ENCODE measurements around the gene ABCA9. TPM values are rescaled to one million over a fixed set of nuclear protein-coding genes. Genes with fewer than 3 reads are reported as not detected.

ABCA9 gene
- total RNA-seq, 1 experiment from 2014 or later: not detected

GRCh38 chr17:69067274-69068047 lies 6.7 kb upstream of the ABCA9 start:
- in situ Hi-C loops (cut with HindIII; ENCODE audit: low sequenced_read_pairs): no loop called here
- DNase-seq (ENCODE audit: low spot score): no peak

DNA sequence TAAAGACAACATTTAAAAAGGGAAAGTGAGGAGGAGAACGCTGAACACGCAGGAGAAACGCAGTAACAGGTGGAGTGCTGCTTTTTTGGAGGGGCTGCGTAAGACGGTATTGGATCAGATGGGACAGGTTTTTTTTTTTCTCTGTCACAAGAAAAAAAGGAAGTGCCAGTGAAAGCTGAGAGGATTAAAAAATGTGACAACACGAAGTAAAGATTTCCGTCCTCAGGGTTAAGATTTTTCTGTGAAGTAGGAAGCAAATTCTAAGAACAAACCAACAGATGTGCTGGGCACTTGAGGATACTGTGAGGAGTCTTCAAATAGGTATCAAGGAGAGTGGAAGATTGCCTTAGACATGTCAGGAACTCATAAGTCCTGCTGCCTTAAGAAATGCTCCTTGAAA lies 5.8 kb upstream of the ABCA9 start:
- no peak for DNase-seq (ENCODE audit: low spot score)
- in situ Hi-C loops (cut with HindIII; ENCODE audit: low sequenced_read_pairs): no loop called here

DNA sequence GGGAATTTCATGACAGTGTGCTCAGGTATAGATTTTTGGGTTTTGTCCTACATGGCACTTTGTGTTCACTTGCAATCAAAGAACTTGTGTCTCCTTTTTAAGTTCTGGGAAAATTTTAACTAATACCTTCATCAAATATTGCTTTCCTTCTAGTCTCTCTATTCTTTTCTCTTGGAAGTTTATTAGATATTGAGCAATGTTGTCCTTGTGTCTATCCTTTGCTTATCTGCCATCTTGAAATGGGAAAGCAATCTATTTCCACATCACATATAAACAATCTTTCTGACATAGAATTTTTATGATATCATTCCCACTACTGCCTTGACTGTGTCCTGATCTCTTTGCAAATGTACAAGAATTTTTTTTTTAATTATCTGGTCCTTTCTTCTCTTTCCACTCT lies 4.4 kb upstream of the ABCA9 start:
- in situ Hi-C loops (cut with HindIII; ENCODE audit: low sequenced_read_pairs): no loop called here
- DNase-seq (ENCODE audit: low spot score): no peak

- in situ Hi-C loops (cut with HindIII; ENCODE audit: low sequenced_read_pairs): no loop called here
Observed at GRCh38 chr17:69064476-69064875, 3.7 kb upstream of the ABCA9 start.

GRCh38 chr17:69064001-69064400 lies 3.3 kb upstream of the ABCA9 start:
- DNase-seq (ENCODE audit: low spot score): no peak
- in situ Hi-C loops (cut with HindIII; ENCODE audit: low sequenced_read_pairs): no loop called here

More at GRCh38 chr17:69064476-69064875, 3.7 kb upstream of the ABCA9 start:
- no peak for DNase-seq (ENCODE audit: low spot score)

- no peak for DNase-seq (ENCODE audit: low spot score)
- in situ Hi-C loops (cut with HindIII; ENCODE audit: low sequenced_read_pairs): no loop called here
Observed at GRCh38 chr17:69062860-69063581, 2.3 kb upstream of the ABCA9 start.

DNA sequence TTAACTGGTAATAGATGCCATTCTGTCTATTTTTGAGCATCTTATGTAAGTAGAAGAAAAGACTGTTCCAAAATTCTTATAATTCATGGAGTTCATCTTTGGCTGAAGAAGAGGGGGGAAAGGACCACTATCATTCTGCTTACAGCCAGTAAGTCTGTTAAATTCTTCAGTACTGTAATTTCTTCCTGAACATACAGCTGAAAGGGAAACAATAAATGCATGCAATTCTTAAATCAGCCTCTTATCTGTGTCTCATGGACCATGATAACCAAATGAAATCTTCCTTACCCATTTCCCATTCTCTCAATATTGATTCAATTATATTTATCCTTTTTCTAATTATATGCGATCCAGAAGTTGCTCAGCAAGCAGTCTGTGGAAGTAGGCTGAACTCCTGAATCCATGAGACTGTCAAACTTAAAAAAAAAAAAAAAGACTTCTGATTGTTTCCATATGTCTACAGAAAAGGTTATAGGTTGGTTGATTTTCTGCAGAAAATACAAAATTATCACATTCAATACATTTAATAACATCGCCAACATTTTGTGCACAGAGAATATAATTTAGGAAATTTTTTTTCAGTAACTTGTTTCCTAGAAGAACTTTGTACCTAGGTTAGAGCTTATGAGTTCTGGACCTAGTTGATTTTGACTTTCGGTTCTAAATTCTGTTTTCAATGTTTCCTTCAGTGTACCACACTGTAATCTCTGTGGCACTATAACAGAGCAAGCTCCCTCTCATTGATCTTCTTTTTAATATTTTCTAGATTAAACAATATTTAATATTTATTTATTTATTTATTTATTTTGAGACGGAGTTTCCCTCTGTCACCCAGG lies 1.2 kb upstream of the ABCA9 start:
- DNase-seq (ENCODE audit: low spot score): no peak
- in situ Hi-C loops (cut with HindIII; ENCODE audit: low sequenced_read_pairs): no loop called here

DNA sequence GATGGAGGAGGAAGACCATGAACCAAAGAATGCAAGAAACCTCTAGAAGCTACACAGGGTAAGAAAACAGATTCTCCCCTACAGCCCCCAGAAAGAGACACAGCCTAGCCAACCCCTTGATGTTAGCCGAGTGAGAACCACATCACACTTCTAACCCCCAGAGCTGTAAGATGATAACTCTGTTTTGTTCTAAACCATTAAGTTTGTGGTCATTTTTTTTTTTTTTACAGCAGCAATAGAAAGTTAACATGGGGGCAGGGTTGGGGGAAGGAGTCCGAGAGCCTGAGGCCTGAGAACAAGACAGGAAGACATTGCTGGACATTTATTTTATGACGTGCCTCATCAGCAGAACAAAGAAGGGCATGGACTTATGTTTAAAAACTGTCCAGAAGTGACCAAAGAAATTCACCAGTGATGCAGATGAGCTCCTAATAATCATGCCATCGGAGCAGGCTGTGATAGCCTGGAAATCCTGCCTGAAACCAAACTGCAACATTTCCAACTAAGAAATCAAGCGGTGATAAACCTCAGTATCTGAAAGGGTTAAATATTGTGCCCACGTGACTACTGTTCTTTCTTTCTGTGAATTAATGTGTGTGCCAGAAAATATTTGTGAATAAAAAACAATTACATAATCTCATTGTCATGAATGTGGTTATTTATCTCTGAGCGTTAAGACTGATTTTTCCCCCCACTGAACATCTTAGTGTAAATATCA lies 1.1 kb downstream of the ABCA9 start:
- in situ Hi-C loops (cut with HindIII; ENCODE audit: low sequenced_read_pairs): no loop called here

GRCh38 chr17:69058165-69058564 lies 2.6 kb downstream of the ABCA9 start:
- in situ Hi-C loops (cut with HindIII; ENCODE audit: low sequenced_read_pairs): no loop called here
- no peak for DNase-seq (ENCODE audit: low spot score)

More for the DNA sequence above, 1.1 kb downstream of the ABCA9 start:
- no peak for DNase-seq (ENCODE audit: low spot score)

GRCh38 chr17:69057280-69057679 lies 3.4 kb downstream of the ABCA9 start:
- in situ Hi-C loops (cut with HindIII; ENCODE audit: low sequenced_read_pairs): no loop called here

DNA sequence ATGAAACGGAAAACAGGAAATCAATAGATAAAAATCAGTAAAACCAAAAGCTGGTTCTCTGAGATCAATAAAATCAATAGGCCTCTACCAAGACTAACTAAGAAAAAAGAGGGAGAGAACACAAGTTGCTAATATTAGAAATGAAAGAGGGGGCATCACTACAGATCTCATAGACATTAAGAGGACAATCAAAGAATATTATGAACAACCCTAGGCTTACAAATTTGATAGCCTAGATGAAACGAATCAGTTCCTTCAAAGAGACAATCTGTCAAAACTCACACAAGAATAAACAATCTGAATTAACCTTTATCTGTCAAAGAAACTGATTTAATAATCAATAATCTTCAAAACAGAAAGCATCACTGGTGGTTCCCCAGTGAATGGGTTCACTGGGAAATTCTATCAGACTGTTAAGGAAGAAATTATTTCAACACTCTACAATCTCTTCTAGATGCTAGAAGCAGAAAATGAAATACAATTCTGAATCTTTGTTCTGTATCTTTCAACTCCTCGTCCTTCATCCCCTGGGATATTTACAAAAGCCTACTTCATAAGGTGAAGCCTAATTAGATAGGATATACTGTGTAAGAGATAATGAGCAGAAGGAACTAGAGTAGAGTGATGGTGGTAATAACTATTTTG lies 4.4 kb downstream of the ABCA9 start:
- DNase-seq (ENCODE audit: low spot score): no peak
- in situ Hi-C loops (cut with HindIII; ENCODE audit: low sequenced_read_pairs): no loop called here

More at GRCh38 chr17:69057280-69057679, 3.4 kb downstream of the ABCA9 start:
- no peak for DNase-seq (ENCODE audit: low spot score)

- in situ Hi-C loops (cut with HindIII; ENCODE audit: low sequenced_read_pairs): no loop called here
- no peak for DNase-seq (ENCODE audit: low spot score)
Observed at GRCh38 chr17:69055334-69055733, 5.4 kb downstream of the ABCA9 start.

GRCh38 chr17:69050999-69051775 lies 9.5 kb downstream of the ABCA9 start:
- no peak for DNase-seq (ENCODE audit: low spot score)
- in situ Hi-C loops (cut with HindIII; ENCODE audit: low sequenced_read_pairs): no loop called here

DNA sequence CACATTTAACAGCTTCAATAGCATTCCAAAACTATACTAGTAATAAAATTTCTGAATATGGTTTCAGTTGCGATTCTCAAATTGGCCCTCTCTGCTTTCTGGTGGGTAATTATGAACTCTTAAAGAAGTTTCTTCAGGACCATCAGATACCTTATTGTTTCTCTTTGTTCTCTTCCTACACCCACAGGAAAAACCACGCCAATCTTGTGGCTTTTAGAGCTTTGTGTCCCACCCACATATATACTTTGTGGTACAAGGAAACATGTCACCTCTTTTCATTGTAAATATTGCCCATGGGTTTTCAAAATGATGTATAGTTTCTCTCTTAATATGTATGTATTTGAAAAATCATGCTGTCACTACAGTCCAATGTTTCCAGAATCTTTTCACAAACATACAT lies 12.1 kb downstream of the ABCA9 start:
- in situ Hi-C loops (cut with HindIII; ENCODE audit: low sequenced_read_pairs): no loop called here
- DNase-seq (ENCODE audit: low spot score): no peak

DNA sequence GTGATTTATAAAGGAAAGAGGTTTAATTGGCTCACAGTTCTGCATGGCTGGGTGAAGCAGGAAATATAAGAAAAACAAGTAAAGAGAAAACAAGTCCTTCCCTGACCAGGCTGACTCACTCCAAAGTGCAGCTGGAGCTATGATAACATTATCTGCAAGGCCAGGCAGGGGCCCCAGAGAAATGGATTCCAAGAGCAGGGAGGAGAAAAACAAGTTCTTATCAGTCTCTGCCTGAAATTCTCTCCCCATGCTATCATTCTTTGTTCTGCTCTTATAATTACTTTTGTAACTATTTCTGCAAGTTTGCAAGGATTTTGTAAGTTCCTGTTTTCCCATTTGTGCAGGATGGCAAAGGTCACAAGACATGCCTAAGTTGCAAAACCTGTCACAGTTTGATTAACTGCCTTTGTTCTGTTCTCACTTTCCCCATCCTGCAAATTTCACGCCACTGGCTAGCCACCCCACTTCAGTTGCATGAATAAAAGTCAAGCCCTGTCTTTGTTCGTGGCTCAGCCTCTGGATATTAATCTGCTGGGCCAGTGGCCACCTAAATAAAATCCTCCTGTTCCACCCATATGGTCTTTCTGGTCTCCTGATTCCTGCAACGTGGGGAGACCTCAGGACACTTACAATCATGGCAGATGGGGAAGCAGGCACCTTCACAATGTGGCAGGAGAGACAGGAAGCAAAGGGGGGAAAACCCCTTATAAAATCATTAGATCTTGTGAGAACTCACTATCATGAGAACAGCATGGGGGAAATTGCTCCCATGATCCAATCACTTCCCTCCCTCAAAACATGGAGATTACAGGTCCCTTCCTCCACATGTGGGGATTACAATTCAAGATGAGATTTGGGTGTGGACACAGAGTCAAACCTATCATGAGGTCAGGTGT lies 13.1 kb downstream of the ABCA9 start:
- no peak for DNase-seq (ENCODE audit: low spot score)
- in situ Hi-C loops (cut with HindIII; ENCODE audit: low sequenced_read_pairs): no loop called here

DNA sequence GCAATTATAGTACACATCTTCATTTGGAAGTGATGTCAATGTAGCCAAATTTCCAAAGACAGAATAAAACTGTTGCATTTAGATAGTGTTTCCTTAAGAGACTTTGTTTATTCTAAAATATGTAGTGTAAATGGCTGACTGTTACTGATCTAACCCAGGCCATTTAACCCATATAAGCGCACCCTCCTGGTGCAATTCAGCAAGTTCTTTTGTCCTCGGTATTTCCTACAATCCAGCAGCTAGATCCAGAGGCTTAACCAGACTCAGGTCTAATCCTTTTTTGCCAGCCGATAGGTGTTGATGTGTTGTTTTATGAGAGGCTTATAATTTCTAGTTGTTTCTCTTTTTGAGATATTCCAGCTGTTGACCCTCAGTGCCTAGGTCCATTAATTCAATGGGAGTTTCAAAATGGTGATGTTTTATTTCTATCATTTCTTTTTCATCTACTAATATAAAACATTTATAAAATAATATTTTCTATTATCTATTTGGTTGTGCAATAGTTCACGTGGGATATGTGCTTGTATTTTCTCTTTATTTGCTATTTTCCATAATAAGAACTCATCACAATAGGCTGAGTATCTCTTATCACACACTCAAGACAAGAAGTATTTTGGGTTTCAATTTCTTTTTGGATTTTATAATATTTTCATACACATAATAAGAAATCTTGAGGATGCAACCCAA lies 14.5 kb downstream of the ABCA9 start:
- DNase-seq (ENCODE audit: low spot score): no peak
- in situ Hi-C loops (cut with HindIII; ENCODE audit: low sequenced_read_pairs): no loop called here

DNA sequence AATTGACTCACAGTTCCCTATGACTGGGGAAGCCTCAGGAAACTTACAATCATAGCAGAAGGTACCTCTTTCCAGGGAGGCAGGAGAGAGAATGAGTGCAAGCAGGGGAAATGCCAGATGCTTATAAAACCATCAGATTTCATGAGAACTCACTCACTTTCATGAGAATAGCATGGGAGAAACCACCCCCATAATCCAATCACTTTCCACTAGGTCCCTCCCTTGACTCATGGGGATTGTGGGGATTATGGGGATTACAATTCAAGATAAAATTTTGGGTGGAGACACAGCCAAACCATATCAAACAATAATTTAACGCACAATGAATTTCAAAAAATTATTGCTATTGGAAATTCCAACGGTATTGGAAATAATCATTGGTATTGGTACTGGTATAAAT lies 15.1 kb downstream of the ABCA9 start:
- no peak for DNase-seq (ENCODE audit: low spot score)
- in situ Hi-C loops (cut with HindIII; ENCODE audit: low sequenced_read_pairs): no loop called here
